Measurements from ENCODE around the gene AFF2. TPM values are rescaled to one million over a fixed set of nuclear protein-coding genes. Genes with fewer than 3 reads are reported as not detected.

The AFF2 gene
- total and polyA plus RNA-seq, 2 donors (not counting 3 experiments of a cell fraction or from before 2014, with no cell fraction given): 0.03 to 0.07 TPM

DNA sequence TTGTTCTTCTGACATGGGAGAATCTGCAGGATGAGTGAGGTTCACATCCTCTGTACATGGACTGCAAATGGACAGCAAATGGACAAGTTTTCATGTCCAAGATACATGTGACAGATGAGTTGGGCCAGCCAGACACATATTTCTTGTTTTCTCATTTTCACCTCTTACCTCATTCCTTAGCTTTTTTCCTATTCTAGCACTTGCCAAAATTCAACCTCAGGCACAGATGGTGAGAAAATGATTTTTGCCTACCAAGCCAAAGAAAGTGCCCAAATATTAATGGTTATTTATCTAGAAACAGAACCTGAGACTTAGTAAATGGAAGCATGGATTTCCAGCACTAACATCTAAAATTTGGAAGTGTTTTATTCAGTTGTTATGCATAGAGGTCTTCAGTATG lies 402.2 kb downstream of the AFF2 start:
- no peaks in the 10 kb centered on the region for H4K20me1 ChIP-seq (replicated peaks; ENCODE audit: control insufficient read depth, extremely low read depth, insufficient read depth, low read length)
- intact Hi-C loops (cut with micrococcal nuclease): no loop called here
- CTCF ChIA-PET: no interaction called here

More for the DNA sequence above, 402.2 kb downstream of the AFF2 start:
- Histone ChIP-seq H3K9me3 (replicated peaks; ENCODE audit: control insufficient read depth, insufficient read depth, low read length) (no peaks in the 10 kb centered on the region), H3K36me3 (ENCODE audit: control insufficient read depth in 2 of 2, extremely low read depth in 1 of 2, insufficient read depth in 2 of 2, low read length in 2 of 2) (no peaks in the 10 kb centered on the region), H3K9ac (replicated peaks; ENCODE audit: extremely low read depth, insufficient read depth, low read length) (no peak overlapping the region), H3K4me3 (replicated peaks in 1 of 3; ENCODE audit: insufficient read depth in 1 of 3, low read depth in 1 of 3, low read length in 3 of 3) (no peak overlapping the region), H3K27ac (ENCODE audit: insufficient read depth, low read depth, low read length) (no peak overlapping the region), H3K9me1 (replicated peaks; ENCODE audit: control insufficient read depth, extremely low read depth, insufficient read depth, low read length) (no peaks in the 10 kb centered on the region), H3K4me2 (ENCODE audit: insufficient read depth, low read length) (no peak overlapping the region), H3K79me2 (ENCODE audit: control insufficient read depth, insufficient read depth, low read length) (no peaks in the 10 kb centered on the region), H3K4me1 (ENCODE audit: control insufficient read depth, extremely low read depth, insufficient read depth, low read length) (no peaks in the 10 kb centered on the region), H2AFZ (ENCODE audit: low read depth, low read length) (no peak overlapping the region), H3K27me3 (ENCODE audit: control insufficient read depth in 2 of 2, insufficient read depth in 2 of 2, low read length in 2 of 2) (no peaks in the 10 kb centered on the region)
- FAIRE-seq (no peak), DNase-seq (ENCODE audit: low read depth, low spot score) (no peak)
- no TSS peak for BruUV-seq (replicated peaks)
- POLR2A ChIA-PET: no interaction called here
- TF ChIP-seq, protein P1, sequence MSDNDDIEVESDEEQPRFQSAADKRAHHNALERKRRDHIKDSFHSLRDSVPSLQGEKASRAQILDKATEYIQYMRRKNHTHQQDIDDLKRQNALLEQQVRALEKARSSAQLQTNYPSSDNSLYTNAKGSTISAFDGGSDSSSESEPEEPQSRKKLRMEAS (IDR thresholded peaks at IDR 0.05; ENCODE audit: insufficient read depth, insufficient read length): no peak
- TF ChIP-seq POLR2AphosphoS5 (IDR thresholded peaks at IDR 0.05; ENCODE audit: insufficient read depth, low read depth, low read length) (no peak), EZH2 (IDR thresholded peaks at IDR 0.05; ENCODE audit: borderline replicate concordance, low read depth, low read length, severe bottlenecking) (no peak), MYC (IDR thresholded peaks at IDR 0.05; ENCODE audit: low read depth, low read length) (no peak), FOS (IDR thresholded peaks at IDR 0.05; ENCODE audit: borderline replicate concordance, insufficient read depth, low read length) (no peak), POLR2A (IDR thresholded peaks at IDR 0.05; ENCODE audit: low read depth, low read length) (no peak), GATA2 (IDR thresholded peaks at IDR 0.05; ENCODE audit: insufficient read depth, insufficient read length, low read depth, low read length) (no peak), JUN (IDR thresholded peaks at IDR 0.05; ENCODE audit: borderline replicate concordance, insufficient read depth, insufficient read length, low read depth) (no peak)
- TF ChIP-seq, protein P2, sequence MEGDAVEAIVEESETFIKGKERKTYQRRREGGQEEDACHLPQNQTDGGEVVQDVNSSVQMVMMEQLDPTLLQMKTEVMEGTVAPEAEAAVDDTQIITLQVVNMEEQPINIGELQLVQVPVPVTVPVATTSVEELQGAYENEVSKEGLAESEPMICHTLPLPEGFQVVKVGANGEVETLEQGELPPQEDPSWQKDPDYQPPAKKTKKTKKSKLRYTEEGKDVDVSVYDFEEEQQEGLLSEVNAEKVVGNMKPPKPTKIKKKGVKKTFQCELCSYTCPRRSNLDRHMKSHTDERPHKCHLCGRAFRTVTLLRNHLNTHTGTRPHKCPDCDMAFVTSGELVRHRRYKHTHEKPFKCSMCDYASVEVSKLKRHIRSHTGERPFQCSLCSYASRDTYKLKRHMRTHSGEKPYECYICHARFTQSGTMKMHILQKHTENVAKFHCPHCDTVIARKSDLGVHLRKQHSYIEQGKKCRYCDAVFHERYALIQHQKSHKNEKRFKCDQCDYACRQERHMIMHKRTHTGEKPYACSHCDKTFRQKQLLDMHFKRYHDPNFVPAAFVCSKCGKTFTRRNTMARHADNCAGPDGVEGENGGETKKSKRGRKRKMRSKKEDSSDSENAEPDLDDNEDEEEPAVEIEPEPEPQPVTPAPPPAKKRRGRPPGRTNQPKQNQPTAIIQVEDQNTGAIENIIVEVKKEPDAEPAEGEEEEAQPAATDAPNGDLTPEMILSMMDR (IDR thresholded peaks at IDR 0.05; ENCODE audit: extremely low read depth in 1 of 2, insufficient read depth in 1 of 2, low read depth in 1 of 2, low read length in 2 of 2): no peak
- dilution Hi-C loops (cut with MboI; ENCODE audit: extremely low pct_ligation_motif_present, low sequenced_read_pairs): no loop called here

Data from endothelial cell of umbilical vein (primary cell).